HEK293T (cell line): ENCODE results near the gene TUBD1.
"Not testable (repeated sequence)": the region's sequence is repeated elsewhere in the genome, so short reads cannot be mapped to it uniquely, and the experiment has no call there.

Source experiments
- CTCF ChIA-PET: fragments of 350-600 bp; formaldehyde crosslinking; extraction: SDS; loops from one replicate; lab custom pipeline; 2021; ENCODE audit warnings: antibody characterized with exemption, inconsistent platforms; lab: Yijun Ruan, JAX
- POLR2A ChIA-PET: fragments of 350-600 bp; formaldehyde crosslinking; extraction: SDS; loops from one replicate; lab custom pipeline; 2020; ENCODE audit warnings: antibody characterized with exemption, inconsistent platforms; lab: Yijun Ruan, JAX
- DNase-seq: peaks from one replicate; pipeline ENCODE4 v3.0.0; 2012; ENCODE audit warnings: mixed read lengths; ENCODE audit errors: extremely low spot score
- ARNT ChIP-seq: fragments of 450-650 bp; IDR thresholded peaks from 2 replicates; pipeline ENCODE4 v1.6.1; 2017; ENCODE audit warnings: mild to moderate bottlenecking
- BHLHE40 ChIP-seq: fragments of 450-650 bp; IDR thresholded peaks from 2 replicates; pipeline ENCODE4 v1.6.1; 2016; ENCODE audit warnings: mild to moderate bottlenecking, moderate library complexity, borderline replicate concordance
- CTBP1 ChIP-seq: fragments of 450-650 bp; IDR thresholded peaks from 2 replicates; pipeline ENCODE4 v1.6.1; 2016; ENCODE audit warnings: borderline replicate concordance
- ELF4 ChIP-seq: fragments of 450-650 bp; IDR thresholded peaks from 2 replicates; pipeline ENCODE4 v1.6.1; 2017; ENCODE audit warnings: antibody characterized with exemption
- FOXA1 ChIP-seq: fragments of 450-650 bp; IDR thresholded peaks from 2 replicates; pipeline ENCODE4 v1.6.1; 2016; ENCODE audit warnings: mild to moderate bottlenecking
- FOXK2 ChIP-seq: fragments of 450-650 bp; IDR thresholded peaks from 2 replicates; pipeline ENCODE4 v1.6.1; 2016; ENCODE audit warnings: mild to moderate bottlenecking
- FOXM1 ChIP-seq: fragments of 450-650 bp; IDR thresholded peaks from 2 replicates; pipeline ENCODE4 v1.6.1; 2017; ENCODE audit warnings: mild to moderate bottlenecking, borderline replicate concordance
- HDGF ChIP-seq: fragments of 450-650 bp; IDR thresholded peaks from 2 replicates; pipeline ENCODE4 v1.6.1; 2017; ENCODE audit warnings: antibody characterized with exemption, borderline replicate concordance
- L3MBTL2 ChIP-seq: fragments of 450-650 bp; conservative IDR thresholded peaks from 2 replicates; pipeline ENCODE4 v1.6.1; 2016; ENCODE audit warnings: mild to moderate bottlenecking
- LEF1 ChIP-seq: fragments of 450-650 bp; IDR thresholded peaks from 2 replicates; pipeline ENCODE4 v1.6.1; 2017; ENCODE audit warnings: mild to moderate bottlenecking, borderline replicate concordance
- NFRKB ChIP-seq: fragments of 450-650 bp; IDR thresholded peaks from 2 replicates; pipeline ENCODE4 v1.6.1; 2016; ENCODE audit warnings: mild to moderate bottlenecking, moderate library complexity
- SP1 ChIP-seq: fragments of 450-650 bp; IDR thresholded peaks from 2 replicates; pipeline ENCODE4 v1.6.1; 2017
- SUZ12 ChIP-seq: fragments of 450-650 bp; IDR thresholded peaks from 2 replicates; pipeline ENCODE4 v1.6.1; 2016; ENCODE audit warnings: mild to moderate bottlenecking
- TARDBP ChIP-seq: fragments of 450-650 bp; IDR thresholded peaks from 2 replicates; pipeline ENCODE4 v1.6.1; 2016
- ZNF384 ChIP-seq: fragments of 450-650 bp; IDR thresholded peaks from 2 replicates; pipeline ENCODE4 v1.6.1; 2016
- TF ChIP-seq, protein P1 (sequence below): fragments of 450-650 bp; IDR thresholded peaks from 2 replicates; pipeline ENCODE4 v1.6.1; 2016

Gene TUBD1

GRCh38 chr17:59876107-59876506, 16.6 kb downstream of the TUBD1 start:
- DNase-seq: no peak
- TF ChIP-seq, protein P1, sequence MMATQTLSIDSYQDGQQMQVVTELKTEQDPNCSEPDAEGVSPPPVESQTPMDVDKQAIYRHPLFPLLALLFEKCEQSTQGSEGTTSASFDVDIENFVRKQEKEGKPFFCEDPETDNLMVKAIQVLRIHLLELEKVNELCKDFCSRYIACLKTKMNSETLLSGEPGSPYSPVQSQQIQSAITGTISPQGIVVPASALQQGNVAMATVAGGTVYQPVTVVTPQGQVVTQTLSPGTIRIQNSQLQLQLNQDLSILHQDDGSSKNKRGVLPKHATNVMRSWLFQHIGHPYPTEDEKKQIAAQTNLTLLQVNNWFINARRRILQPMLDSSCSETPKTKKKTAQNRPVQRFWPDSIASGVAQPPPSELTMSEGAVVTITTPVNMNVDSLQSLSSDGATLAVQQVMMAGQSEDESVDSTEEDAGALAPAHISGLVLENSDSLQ: no peak
- TF ChIP-seq FOXK2 (no peak), CTBP1 (no peak), SP1 (no peak), ZNF384 (no peak), LEF1 (no peak), FOXM1 (no peak), TARDBP (no peak), HDGF (no peak), NFRKB (no peak)
- ChIA-PET CTCF (interaction anchor here (0.6 kb wide), 1 partner anchor 546 kb away, joined by 3 read pairs; no protein-coding TSS in a partner anchor), POLR2A (no interaction called here)

GRCh38 chr17:59874376-59874775, 18.4 kb downstream of the TUBD1 start:
- CTCF ChIA-PET: no interaction called here
- POLR2A ChIA-PET: no interaction called here
- DNase-seq: no peak
- TF ChIP-seq FOXK2: no peak
- no peak for TF ChIP-seq HDGF
- no peak for TF ChIP-seq ZNF384
- no peak for TF ChIP-seq LEF1
- TF ChIP-seq SP1: no peak
- no peak for TF ChIP-seq CTBP1
- TF ChIP-seq SUZ12: no peak
- no peak for TF ChIP-seq ELF4
- no peak for TF ChIP-seq FOXA1

- POLR2A ChIA-PET, CTCF ChIA-PET: not testable (repeated sequence)
Observed at GRCh38 chr17:59873414-59873813, 19.3 kb downstream of the TUBD1 start.

GRCh38 chr17:59872351-59872750, 20.4 kb downstream of the TUBD1 start:
- TF ChIP-seq HDGF (no peak), LEF1 (no peak), TARDBP (no peak), FOXM1 (no peak), NFRKB (no peak), BHLHE40 (no peak), SUZ12 (no peak)
- TF ChIP-seq, protein P1: no peak
- POLR2A ChIA-PET: interaction anchor here (1.1 kb wide), 1 partner anchor 20 kb away, joined by 3 read pairs; the partner anchor contains the start of gene TUBD1
- CTCF ChIA-PET: no interaction called here
- DNase-seq: no peak

More at GRCh38 chr17:59873414-59873813, 19.3 kb downstream of the TUBD1 start:
- not testable (repeated sequence) for DNase-seq

DNA sequence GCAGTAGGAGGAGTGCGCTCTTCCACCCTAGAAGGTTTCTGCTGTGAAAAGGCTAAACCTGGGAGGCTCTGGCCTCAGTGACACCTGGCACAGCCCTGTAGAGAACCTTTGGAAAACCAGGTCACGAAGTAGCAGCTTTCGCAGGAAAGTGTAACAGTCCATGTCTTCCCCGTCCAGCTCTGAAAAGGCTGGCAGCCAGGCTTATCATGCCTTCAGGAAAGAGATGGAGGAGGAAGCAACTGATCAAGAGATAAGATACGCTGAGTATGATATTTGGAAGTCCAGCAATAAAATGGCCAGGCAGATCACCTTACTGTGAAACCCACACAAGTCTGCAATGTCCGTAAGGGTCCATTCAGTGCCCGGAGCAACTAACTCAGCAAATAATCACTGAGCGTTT, 22.3 kb downstream of the TUBD1 start:
- CTCF ChIA-PET: interaction anchor here (0.6 kb wide), 1 partner anchor 36 kb away, joined by 4 read pairs; no protein-coding TSS in a partner anchor
- no peak for TF ChIP-seq CTBP1
- TF ChIP-seq FOXK2: no peak
- TF ChIP-seq ELF4: no peak
- TF ChIP-seq, protein P1: no peak
- no peak for TF ChIP-seq SP1
- TF ChIP-seq TARDBP: no peak
- no peak for TF ChIP-seq NFRKB
- no peak for TF ChIP-seq SUZ12
- no peak for TF ChIP-seq LEF1
- no peak for TF ChIP-seq HDGF
- TF ChIP-seq ZNF384: no peak
- TF ChIP-seq BHLHE40: no peak
- no peak for TF ChIP-seq L3MBTL2
- TF ChIP-seq FOXM1: no peak
- TF ChIP-seq ARNT: no peak
- no peak for TF ChIP-seq FOXA1
- DNase-seq: no peak
- POLR2A ChIA-PET: no interaction called here

GRCh38 chr17:59869941-59870218, 22.9 kb downstream of the TUBD1 start:
- CTCF ChIA-PET: interaction anchor here (0.6 to 0.9 kb wide), 3 partner anchors 8 to 161 kb away, joined by 3 to 4 read pairs (median 4); no protein-coding TSS in a partner anchor
- TF ChIP-seq NFRKB: no peak
- TF ChIP-seq LEF1: no peak
- TF ChIP-seq ARNT: no peak
- TF ChIP-seq, protein P1: no peak
- TF ChIP-seq ELF4: no peak
- TF ChIP-seq CTBP1: no peak
- no peak for TF ChIP-seq SUZ12
- TF ChIP-seq HDGF: no peak
- TF ChIP-seq SP1: no peak
- TF ChIP-seq L3MBTL2: no peak
- TF ChIP-seq FOXM1: no peak
- no peak for TF ChIP-seq ZNF384
- no peak for TF ChIP-seq FOXK2
- TF ChIP-seq TARDBP: no peak
- no peak for TF ChIP-seq FOXA1
- no peak for TF ChIP-seq BHLHE40
- POLR2A ChIA-PET: no interaction called here
- DNase-seq: no peak
